Measurements from ENCODE around the gene LNX1. TPM values are rescaled to one million over a fixed set of nuclear protein-coding genes. Genes with fewer than 3 reads are reported as not detected.

Gene LNX1
- total RNA-seq, 4 donors from 2014 or later, result 4.8 to 12.6 (median 6.6) TPM

DNA sequence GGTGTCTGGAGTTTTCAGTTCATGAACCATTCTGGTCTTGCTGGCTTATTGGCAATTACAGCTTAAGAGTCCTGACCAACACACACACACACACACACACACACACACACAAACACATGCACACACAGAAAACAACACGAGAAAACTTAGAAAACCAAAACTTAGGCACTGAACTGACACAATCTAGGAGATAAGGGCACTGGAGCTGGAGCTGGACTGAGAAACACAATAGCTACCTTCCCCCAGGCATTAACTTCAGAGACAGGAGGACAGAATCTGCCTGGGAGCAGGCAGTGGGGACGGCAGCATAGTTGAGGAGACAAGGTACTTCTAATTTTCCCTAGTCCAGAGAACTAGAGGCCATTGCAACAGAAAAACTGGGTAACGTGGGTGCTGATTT is 62.3 kb downstream of the LNX1 start:
- H3K36me3 ChIP-seq, result no peaks in the 10 kb centered on the region
- no peak overlapping the region for H3K27ac ChIP-seq
- no peaks in the 10 kb centered on the region for H3K9me3 ChIP-seq
- no peak for TF ChIP-seq POLR2A (IDR thresholded peaks at IDR 0.05)
- TF ChIP-seq, protein P1, sequence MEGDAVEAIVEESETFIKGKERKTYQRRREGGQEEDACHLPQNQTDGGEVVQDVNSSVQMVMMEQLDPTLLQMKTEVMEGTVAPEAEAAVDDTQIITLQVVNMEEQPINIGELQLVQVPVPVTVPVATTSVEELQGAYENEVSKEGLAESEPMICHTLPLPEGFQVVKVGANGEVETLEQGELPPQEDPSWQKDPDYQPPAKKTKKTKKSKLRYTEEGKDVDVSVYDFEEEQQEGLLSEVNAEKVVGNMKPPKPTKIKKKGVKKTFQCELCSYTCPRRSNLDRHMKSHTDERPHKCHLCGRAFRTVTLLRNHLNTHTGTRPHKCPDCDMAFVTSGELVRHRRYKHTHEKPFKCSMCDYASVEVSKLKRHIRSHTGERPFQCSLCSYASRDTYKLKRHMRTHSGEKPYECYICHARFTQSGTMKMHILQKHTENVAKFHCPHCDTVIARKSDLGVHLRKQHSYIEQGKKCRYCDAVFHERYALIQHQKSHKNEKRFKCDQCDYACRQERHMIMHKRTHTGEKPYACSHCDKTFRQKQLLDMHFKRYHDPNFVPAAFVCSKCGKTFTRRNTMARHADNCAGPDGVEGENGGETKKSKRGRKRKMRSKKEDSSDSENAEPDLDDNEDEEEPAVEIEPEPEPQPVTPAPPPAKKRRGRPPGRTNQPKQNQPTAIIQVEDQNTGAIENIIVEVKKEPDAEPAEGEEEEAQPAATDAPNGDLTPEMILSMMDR (IDR thresholded peaks at IDR 0.05), result no peak
- no peak for TF ChIP-seq EP300 (IDR thresholded peaks at IDR 0.05)
- no peak overlapping the region for H3K4me3 ChIP-seq
- H3K27me3 ChIP-seq, result no peaks in the 10 kb centered on the region
- WGBS, 2 donors, result 88 to 98% methylated on average over 3 of the region's 3 CpGs
- DNase-seq (ENCODE audit: low spot score in 2 of 2), result no peak
- no peaks in the 10 kb centered on the region for H3K4me1 ChIP-seq

DNA sequence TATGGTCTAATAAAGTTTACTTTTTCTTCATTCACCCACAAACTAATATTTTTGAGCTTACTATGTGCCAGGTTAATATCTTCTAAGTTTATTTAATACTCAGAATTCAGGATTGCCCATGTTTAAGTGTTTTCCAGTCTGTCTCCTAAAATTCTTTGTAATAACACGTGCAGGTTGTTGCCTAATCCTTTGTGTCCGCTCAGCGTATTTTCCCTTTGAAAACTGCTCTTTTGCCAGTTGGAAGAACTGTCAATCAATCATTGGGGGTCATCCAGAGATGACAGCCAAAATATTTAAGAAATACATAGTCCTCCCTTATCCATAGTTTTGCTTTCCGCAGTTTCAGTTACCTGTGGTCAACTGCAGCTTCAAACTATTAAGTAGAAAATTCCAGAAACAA is 63.4 kb downstream of the LNX1 start:
- Histone ChIP-seq H3K27me3 (no peaks in the 10 kb centered on the region), H3K9me3 (no peaks in the 10 kb centered on the region), H3K27ac (no peak overlapping the region), H3K36me3 (no peaks in the 10 kb centered on the region), H3K4me3 (no peak overlapping the region), H3K4me1 (no peaks in the 10 kb centered on the region)
- WGBS, 2 donors, result 92 to 95% methylated on average over 4 of the region's 4 CpGs
- no peak for TF ChIP-seq EP300 (IDR thresholded peaks at IDR 0.05)
- TF ChIP-seq, protein P1 (IDR thresholded peaks at IDR 0.05), result no peak
- TF ChIP-seq POLR2A (IDR thresholded peaks at IDR 0.05), result no peak
- no peak for DNase-seq (ENCODE audit: low spot score in 2 of 2)

DNA sequence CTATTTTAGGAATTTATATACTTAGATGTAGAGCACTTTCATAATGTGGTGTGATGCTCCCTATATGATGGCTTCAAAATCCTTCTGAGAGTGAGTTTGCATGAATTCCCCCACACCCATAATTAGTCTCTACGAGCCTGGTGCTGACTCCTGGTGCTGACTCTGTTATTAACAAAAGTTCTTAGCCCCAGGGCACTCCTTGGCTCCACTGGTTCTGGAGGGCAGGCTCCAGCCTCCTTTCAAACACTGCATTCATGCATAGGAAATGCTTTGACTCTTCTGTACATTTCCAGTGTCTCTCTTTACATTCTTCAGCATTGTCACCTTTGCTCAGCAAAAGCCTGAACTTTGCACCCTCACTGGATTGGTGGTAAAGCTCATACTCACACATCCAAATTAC is 64.0 kb downstream of the LNX1 start:
- TF ChIP-seq EP300 (IDR thresholded peaks at IDR 0.05), result no peak
- no peak for TF ChIP-seq POLR2A (IDR thresholded peaks at IDR 0.05)
- TF ChIP-seq, protein P1 (IDR thresholded peaks at IDR 0.05), result no peak
- WGBS, 2 donors, result 47 to 52% methylated on average over 1 of the region's 1 CpG
- H3K9me3 ChIP-seq, result no peaks in the 10 kb centered on the region

DNA sequence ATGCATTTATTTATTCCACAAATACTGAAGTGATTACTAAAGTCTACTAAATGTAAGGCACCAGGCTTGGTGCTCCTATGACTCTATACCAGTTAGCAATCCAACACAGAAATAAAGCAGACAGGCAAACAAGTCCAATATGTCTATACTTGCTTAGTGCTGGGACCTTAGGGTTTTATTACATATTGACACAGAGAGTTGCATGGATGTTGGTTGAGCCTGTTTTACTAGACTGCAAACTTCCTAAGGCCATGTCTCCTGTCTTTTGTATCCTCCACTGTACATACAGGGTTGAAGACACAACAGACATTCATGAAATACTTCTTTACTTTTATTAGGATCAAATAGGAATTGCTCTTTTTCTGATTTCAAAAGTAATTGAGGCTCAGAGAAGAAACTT is 69.0 kb downstream of the LNX1 start:
- Histone ChIP-seq H3K4me3 (no peak overlapping the region), H3K9me3 (no peaks in the 10 kb centered on the region), H3K36me3 (no peaks in the 10 kb centered on the region), H3K4me1 (no peaks in the 10 kb centered on the region), H3K27ac (no peak overlapping the region), H3K27me3 (no peaks in the 10 kb centered on the region)
- DNase-seq (ENCODE audit: low spot score in 2 of 2), result no peak
- TF ChIP-seq POLR2A (IDR thresholded peaks at IDR 0.05), result no peak
- TF ChIP-seq EP300 (IDR thresholded peaks at IDR 0.05), result no peak
- TF ChIP-seq, protein P1 (IDR thresholded peaks at IDR 0.05), result no peak

More for the DNA sequence above, 64.0 kb downstream of the LNX1 start:
- H3K36me3 ChIP-seq, result no peaks in the 10 kb centered on the region
- H3K27me3 ChIP-seq, result no peaks in the 10 kb centered on the region
- no peak overlapping the region for H3K27ac ChIP-seq
- H3K4me3 ChIP-seq, result no peak overlapping the region
- DNase-seq (ENCODE audit: low spot score in 2 of 2), result no peak
- no peaks in the 10 kb centered on the region for H3K4me1 ChIP-seq

DNA sequence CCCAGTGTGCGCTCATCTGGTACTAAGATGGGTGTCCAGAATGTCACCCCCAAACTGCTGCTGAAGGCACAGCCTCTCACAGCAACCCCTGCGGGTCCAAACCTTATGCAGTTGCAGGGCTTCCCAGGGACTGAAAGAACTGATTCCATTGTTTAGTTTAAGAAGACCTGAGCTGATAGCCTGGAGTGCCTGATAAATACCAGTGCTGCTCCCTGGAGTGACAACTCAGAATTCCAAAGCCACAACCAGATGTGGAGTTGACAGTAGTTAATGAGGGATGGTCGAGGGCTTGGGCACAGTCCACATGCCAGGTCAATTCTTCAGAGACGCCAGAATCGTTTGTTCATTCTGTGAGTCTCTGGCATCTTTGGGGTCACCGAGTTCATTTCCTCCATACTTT is 71.2 kb downstream of the LNX1 start:
- no peak overlapping the region for H3K4me3 ChIP-seq
- 49 to 57% methylated on average over 6 of the region's 6 CpGs for WGBS, 2 donors
- H3K27me3 ChIP-seq, result no peaks in the 10 kb centered on the region
- no peaks in the 10 kb centered on the region for H3K36me3 ChIP-seq
- no peak overlapping the region for H3K27ac ChIP-seq
- DNase-seq (ENCODE audit: low spot score in 2 of 2), result no peak
- no peaks in the 10 kb centered on the region for H3K9me3 ChIP-seq
- TF ChIP-seq, protein P1 (IDR thresholded peaks at IDR 0.05), result no peak
- TF ChIP-seq EP300 (IDR thresholded peaks at IDR 0.05), result no peak
- no peak for TF ChIP-seq POLR2A (IDR thresholded peaks at IDR 0.05)
- no peaks in the 10 kb centered on the region for H3K4me1 ChIP-seq

Measured in tibial nerve (tissue), 4 donors.